DMS153 (cell line): ENCODE data around the gene PLEKHB1.

ENCODE experiments used
- DNase-seq: peaks from one replicate; lab custom pipeline; 2025; lab: John Stamatoyannopoulos, UW

PLEKHB1 gene

GRCh38 chr11:73648121-73648520 lies 1.7 kb downstream of the PLEKHB1 start:
- no peak for DNase-seq

DNA sequence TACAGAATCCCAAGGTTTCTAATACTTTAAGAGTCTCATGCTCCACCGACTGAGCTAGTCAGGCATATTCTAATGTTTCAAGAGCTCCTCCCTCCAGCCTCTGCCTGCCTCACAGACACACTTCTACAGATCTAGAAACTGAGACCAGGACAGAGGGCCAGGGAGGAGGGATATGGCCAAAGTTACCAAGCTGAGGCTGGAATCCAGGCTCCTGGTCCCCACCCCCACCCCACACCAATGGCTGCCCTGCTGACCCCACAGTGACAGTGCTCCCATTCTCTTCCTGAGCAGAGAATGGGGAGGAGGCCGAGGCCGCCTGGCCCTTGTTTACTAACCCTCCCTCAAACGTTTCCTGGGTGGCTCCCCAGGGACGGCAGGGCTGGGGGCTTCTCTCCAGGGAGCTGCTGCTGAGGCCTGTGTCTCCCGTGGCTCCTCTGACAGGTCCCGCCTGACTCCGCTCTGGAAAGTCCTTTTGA lies 2.2 kb downstream of the PLEKHB1 start:
- DNase-seq = no peak

- no peak for DNase-seq
Observed at GRCh38 chr11:73649206-73649605, 2.8 kb downstream of the PLEKHB1 start.

DNA sequence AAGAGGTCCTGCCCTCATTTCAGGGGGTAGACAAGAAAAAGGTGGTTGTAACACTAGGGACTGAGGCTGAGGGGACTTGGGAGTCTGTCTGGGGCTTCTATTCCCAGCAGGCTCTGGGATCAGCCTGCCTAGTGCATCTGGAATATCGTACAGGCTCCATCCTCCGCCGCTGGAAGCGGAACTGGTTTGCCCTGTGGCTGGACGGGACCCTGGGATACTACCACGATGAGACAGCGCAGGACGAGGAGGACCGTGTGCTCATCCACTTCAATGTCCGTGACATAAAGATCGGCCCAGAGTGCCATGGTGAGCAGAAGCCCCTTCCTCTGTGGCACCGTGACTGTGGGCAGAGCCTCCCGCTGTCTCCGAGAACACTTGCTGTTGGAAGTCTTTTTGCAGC lies 4.0 kb downstream of the PLEKHB1 start:
- no peak for DNase-seq

GRCh38 chr11:73651252-73651651 lies 4.9 kb downstream of the PLEKHB1 start:
- DNase-seq = no peak

- DNase-seq = no peak
Observed at GRCh38 chr11:73651661-73652045, 5.3 kb downstream of the PLEKHB1 start.

DNA sequence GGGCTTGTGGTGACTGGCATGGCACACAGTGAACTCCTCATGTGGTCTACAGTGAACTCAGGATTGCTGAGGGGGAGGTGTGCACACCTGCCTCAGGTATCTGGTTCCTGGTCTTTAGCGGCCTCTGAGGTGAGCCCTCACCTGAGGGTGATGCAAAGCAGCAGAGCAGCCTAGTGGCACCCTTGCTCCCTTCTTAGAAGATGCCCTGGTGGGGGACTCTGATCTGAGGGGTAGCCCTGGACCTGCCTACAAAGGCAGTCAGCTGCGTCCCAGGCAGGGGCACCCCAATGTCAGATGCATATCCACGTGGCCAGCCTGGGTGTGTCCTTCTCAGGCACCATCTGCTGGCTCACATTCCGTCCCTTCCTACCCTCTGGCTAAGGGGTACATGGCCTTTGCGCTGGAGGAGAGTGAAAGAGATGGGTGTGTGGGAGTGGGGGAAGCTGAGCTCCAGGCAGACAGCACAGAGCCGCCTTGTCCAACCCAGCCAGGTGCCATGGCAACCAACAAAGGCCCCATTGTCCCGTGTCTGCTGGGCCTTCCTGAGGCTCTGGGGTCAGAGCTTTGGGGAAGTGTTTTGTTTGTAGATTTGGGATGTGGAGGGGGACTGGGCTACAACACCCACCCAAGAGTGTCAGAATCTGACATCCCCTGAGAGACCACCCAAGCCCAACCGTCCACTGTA lies 5.8 kb downstream of the PLEKHB1 start:
- DNase-seq = no peak

DNA sequence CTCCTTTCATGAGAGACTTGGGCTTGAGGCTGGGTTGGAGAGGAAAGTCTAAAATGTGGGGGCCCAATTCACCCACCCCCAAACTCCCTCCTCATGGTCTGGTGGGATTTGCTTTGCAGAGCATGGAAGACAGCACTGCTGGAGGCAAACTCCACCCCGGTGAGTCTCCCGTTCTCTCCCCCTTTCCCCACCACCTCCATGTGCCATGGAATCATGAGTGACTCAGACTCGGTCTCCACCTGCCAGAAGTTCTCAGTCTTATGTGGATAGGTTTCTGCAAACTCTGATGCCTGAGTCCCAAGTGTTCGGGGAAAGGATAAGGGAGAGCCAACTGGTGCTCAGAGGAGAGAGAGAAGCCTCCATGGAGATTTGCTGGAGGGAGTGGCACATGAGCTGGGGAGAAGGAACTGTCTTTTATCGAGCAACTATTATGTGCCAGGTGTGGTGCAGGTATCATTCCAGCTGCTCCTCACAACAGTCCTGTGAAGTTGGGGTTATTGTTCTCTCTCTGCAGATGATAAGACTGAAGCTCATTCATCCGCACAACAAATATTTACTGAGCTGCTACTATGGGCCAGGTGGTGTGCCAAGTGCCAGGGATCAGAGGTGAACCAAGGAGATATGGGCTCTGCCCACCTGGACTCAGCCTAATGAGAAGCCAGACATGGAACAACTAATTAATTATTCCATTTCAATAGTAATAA lies 6.6 kb downstream of the PLEKHB1 start:
- no peak for DNase-seq

- no peak for DNase-seq
Observed at GRCh38 chr11:73653996-73654395, 7.6 kb downstream of the PLEKHB1 start.

DNA sequence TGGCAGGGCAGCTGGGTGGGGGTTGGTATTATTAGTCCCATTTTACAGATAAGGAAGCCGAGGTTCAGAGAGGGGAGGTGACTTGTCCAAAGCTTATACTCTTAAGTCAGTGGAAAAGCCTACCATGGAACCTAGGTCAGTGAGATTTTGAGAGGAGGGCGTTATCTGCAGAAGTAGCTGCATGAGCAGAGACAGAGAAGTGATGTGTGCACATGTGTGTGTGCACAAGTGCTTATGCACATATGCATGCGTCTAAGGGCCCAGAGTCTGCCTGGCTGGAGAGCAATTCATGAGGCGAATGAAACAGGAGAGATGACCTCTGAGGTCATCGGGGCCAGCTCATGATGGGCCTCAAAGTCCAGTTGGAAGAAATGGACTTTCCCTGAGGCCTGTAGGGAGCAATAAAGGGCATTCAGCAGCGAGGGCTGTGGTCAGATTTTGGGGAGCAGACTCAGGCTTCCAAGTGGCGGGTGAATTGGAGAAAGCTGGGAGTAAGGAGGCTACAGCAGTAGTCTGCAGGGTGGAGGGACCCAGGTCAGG lies 8.2 kb downstream of the PLEKHB1 start:
- no peak for DNase-seq

- DNase-seq = no peak
Observed at GRCh38 chr11:73655686-73656085, 9.3 kb downstream of the PLEKHB1 start.

DNA sequence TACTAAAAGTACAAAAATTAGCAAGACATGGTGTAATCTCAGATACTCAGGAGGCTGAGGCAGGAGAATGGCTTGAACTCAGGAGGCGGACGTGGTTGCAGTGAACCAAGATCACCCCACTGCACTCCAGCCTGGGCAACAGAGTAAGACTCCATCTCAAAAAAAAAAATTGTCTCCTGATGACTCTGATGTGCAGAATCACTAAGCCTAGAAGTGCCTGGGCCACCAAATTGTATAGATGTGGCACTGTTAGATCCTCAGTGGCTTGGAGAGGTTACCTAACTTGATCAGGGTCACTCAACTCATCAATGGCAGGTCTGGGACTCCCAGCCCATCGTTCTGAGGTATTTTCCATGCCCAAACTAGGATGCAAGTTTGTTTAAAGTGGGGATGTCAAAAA lies 10.6 kb downstream of the PLEKHB1 start:
- no peak for DNase-seq

DNA sequence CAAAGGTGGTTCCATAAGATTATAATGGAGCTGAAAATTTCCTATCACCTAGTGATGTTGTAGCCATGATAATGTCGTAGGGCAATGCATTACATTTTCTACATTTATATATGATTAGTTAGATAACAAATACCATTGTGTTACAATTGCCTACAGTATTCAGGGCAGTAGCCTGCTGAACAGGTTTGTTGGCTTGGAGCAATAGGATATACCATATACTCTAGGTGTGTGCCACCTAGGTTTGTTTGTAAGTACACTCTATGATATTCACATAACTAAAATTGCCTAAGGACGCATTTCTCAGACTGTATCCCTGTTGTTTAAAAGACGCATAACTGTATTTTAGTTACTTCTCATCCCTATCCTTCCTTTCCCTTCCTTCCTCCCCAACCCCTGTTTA lies 13.6 kb downstream of the PLEKHB1 start:
- no peak for DNase-seq

DNA sequence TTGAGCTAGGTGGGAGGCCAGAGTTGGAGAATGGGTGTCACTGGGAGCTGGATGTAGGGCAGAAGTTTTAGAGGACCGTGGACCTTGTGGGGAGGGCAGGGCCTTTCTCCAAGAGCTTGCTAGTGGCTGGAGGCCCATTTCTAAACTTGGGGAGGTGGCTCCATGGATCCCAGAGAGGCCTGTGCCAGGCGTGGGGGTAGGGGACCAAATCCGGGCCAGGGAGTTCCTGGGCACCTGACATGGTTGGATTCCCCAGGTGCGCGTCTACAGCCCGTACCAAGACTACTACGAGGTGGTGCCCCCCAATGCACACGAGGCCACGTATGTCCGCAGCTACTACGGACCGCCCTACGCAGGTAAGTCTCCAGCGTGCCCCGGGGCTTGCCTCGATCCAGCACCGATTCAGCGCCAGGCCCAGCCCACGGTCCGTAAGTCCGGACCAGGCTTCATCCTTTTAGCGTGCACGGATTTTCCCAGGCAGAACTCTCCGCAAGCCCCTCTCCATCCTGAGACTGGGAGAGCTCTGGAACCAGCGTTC lies 14.2 kb downstream of the PLEKHB1 start:
- no peak for DNase-seq

GRCh38 chr11:73661035-73661628 lies 14.8 kb downstream of the PLEKHB1 start:
- DNase-seq = no peak

DNA sequence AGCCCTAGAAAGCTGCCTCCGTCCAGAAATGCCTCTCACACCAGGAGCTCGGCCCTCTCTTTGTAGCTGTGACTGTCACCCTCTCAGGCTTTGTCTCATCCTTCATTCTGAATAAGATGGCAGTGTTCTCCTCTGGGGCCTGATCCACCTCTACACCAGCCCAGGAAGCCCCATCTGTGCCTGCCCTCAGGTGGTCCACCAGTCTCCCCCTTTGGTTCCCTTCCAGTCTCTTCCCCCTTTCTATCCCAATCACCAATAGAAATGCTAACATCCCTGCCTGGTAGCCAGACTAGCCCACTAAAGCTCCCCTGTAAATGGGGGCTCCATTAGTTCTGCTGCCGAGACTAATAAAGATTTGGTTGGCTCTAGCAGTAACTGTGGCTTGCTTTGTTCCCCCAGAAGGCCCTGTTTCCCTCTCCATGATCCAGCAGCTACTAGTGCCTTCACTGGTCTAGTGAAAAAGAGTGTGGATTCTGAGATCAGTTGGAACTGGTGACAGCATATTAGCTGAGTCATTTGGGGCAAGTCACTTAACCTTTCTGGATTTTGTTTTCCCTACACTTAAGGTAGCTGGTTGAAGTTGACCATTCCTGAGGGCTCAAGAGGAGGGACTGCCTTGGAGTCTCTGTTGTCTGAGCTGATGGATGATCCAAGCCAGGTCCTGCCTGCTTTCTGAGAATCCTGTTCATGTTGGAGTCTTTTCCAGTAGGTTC lies 16.2 kb downstream of the PLEKHB1 start:
- no peak for DNase-seq

DNA sequence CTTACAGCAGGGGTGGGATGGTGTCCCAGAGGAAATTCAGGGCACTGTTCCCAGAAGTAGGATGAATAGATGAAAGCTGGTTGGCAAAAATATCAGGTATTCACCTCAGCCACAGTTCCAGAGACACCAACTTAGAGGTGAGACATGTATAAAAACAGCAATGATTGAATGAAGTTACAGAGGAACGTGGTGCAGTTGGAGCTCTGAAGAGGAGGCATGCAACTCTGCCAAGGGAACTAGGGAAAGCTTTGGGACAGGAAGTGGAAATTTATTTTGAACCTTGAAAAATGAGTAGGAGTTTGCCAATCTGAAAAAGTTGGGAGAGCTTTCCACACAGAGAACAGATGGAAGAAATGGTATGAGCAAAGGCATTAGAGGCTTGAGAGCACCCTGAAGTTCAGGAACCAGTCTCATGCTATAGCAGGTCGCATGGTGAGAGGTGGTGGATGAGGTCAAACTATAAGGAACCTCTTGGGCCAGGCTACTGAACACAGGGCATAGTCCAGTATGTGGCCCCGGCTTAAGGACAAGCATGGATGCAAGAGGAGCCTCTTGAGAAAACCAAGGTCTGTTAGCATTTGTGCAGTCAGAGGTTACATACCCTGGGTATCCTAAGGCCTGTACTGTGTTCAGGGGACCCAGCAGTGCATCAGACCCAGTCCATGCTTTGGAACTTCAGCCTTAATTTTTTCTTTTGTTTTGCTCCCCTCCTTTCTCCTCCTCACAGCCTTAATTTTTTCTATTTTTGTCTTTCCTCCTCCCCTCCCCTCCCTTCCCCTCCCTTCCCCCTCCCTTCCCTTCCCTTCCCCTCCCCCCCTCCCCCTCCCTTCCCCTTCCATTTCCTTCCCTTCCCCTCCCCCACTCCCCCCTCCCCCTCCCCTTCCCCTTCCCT lies 17.5 kb downstream of the PLEKHB1 start:
- no peak for DNase-seq

DNA sequence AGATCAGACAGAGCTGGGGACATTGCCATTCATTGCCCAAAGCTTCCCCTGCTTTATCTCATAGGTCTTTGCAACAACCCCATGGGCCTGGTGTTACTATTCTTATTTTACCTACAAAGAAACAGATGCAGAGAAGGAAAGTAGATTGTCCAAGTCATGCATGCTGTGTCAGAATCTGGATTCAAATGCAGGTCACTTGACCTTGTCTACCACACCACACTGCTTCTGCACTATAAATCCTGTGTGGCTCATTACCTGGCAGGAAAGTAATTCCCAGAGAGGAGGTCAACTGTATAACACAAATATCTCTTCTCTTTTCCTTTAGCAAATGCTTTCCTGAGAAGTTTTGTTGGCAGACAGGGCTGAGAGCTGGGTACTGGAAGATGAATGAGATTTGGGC lies 18.5 kb downstream of the PLEKHB1 start:
- DNase-seq = no peak

DNA sequence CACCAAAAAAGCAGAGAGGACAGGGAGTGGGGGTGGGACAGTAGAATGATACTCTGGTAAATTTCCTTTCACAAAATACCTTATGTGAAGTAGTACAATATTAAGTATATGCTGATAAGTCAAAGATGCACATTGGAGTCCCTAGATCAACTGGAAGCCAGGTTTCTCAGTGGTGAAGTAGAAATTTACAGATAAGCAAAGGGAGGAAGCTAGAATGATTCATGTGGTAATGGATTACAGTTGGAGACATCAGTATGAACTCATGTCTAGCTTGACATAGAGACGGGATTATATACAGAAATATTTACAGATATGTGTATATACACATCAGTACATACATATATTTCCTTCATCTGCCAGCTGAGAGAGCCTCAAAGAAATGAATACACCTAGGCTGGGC lies 21.5 kb downstream of the PLEKHB1 start:
- no peak for DNase-seq

- no peak for DNase-seq
Observed at GRCh38 chr11:73670808-73671207, 24.4 kb downstream of the PLEKHB1 start.

GRCh38 chr11:73671701-73672100 lies 25.3 kb downstream of the PLEKHB1 start:
- DNase-seq = no peak
